ENCODE measurements around the gene TNP2.

TNP2 gene

DNA sequence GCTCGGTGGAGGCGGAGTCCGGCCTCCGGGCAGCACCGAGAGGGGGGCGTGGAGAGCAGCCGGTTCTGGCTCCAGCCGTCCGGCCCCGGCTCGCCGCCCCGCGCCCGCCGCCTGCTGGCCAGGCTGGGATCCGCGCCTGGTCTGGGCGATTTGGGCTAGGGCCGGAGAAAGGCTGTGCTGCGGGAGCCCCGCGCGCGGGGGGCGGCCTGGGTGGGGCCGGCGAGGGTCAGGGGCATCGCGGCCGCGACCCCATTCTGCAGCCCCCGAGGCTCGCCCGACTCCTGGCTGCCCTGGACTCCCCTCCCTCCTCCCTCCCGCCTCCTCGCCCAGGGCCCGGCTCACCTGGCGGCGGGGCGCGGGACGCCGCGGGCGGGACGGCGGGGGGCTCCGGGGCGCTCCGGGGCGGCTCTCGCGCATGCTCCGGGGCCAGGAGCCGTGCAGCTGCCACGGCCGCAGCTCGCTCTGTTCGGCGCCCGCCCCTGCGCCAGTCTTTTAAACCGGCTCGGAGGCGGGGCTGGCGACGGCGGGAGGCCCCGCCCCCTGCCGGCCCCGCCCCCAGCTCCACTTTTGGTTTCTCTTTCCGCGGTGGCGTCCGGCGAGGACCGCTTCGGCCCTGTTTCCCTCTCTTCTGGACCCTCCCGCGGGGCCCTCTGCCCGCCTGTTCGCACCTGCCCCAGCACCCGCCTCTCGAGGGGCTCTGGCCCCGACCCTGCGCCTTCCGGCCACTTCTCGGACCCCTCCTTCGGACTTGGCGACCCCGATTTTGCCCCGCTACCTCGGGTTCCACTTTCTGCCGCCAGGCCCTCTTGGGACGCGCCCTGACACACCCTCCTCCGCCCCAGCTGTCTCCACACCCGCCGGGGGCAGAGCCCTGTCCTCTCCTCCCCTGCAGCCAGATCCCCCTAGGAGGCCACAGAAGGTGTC is 13.1 kb downstream of the TNP2 start, which contains the start of gene SOCS1:
Gene SOCS1 (minus strand): TSS at position 468 of the 924 bp plus-strand sequence. CDS start 726 bp downstream, outside the sequence.
- DNase-seq = peak; percentile 12 to 35

DNA sequence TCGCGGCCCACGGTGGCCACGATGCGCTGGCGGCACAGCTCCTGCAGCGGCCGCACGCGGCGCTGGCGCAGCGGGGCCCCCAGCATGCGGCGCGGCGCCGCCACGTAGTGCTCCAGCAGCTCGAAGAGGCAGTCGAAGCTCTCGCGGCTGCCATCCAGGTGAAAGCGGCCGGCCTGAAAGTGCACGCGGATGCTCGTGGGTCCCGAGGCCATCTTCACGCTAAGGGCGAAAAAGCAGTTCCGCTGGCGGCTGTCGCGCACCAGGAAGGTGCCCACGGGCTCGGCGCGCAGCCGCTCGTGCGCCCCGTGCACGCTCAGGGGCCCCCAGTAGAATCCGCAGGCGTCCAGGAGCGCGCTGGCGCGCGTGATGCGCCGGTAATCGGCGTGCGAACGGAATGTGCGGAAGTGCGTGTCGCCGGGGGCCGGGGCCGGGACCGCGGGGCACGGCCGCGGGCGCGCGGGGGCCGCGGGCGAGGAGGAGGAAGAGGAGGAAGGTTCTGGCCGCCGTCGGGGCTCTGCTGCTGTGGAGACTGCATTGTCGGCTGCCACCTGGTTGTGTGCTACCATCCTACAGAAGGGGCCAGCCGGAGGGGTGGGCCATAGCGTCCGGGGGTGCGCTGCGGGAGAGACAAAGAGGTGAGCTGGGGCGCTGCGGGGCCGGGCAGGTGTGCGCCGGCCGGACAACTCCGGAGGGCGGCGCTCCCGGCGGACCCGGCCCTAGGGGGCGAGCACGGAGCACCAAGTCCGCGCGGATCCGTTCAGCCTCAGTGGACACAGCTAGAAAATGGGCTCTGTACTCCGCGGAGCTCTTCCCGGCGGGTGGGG is 14.0 kb downstream of the TNP2 start:
- no peak for DNase-seq

DNA sequence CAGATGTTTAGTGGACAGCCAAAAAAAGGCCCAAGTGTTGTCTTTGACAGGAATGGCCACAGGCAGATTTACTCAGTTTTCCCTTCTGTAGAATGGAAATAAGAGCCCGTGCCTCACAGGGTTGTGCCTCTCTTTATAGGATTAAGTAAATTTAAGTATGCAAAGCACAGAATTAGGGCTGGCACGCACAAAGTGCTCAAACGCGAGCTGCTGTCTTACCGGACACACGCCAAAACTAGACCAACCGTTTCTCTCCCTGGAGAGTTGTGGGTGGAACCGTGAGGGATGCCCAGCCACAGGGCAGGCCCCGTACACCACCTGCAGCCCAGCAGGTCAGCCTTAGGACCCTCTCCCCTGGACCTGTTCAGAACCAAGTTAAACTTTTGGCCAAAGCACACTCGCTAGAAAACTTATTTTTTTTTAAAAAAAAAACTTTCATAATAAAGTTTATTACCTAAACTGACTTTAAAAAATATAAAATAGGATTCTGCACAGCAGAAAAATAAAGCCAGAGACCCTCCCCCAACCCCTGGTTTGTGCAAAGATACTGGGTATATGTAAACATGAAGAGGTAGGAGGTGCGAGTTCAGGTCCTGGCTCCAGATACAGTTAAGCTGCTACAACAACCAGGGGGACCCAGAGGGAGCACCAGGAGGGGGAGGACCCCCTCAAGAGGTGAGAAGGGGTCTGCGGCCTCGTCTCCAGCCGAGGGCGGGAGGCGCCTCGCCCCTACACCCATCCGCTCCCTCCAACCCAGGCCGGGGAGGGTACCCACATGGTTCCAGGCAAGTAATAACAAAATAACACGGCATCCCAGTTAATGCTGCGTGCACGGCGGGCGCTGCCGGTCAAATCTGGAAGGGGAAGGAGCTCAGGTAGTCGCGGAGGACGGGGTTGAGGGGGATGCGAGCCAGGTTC is 14.9 kb downstream of the TNP2 start:
- no peak for DNase-seq

DNA sequence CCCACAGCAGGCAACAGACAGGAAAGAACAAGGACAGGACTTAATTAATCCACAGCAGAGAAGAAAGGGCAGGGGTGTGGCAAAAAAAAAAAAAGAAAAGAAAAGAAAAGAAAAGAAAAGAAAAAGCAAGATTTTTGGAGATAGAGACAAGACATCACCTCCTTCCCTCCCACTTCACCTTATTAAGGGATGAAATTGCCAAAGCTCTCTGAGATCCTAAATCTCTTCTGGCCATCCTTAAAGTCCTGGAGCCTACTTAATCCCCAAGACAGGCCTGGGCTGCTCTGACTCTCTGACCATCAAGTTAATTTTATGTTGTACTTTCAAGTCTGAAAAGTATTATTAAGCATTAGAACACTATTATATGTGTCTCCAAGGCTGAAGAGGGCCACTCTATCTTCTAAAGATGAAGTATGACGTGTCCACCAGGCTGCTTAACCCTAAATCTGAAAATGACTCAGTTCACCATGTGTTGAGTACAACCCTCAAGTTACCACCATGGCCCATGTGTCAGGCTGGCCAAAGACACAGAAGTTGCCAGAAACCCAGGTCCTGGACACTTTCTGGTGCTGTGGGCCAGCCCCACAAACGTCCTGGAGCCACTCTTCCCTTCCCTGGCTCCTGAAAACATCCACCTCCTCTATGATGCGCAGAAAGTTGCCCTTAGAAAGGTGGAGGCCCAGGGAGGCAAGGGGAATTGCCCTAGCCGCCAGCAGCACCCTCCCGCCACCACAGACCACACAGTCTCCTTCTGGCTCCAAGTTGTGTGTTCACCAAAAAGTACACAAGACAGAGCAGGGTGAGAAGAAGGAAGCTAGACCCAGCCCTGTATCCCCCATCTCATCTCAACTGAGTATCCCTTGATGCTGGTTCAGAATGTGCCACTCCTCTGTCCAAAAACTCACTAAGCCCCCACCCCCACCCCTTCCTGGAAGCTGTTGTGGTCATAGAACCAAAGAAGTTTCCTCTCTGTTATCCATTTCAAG is 15.8 kb downstream of the TNP2 start:
- no peak for DNase-seq

DNA sequence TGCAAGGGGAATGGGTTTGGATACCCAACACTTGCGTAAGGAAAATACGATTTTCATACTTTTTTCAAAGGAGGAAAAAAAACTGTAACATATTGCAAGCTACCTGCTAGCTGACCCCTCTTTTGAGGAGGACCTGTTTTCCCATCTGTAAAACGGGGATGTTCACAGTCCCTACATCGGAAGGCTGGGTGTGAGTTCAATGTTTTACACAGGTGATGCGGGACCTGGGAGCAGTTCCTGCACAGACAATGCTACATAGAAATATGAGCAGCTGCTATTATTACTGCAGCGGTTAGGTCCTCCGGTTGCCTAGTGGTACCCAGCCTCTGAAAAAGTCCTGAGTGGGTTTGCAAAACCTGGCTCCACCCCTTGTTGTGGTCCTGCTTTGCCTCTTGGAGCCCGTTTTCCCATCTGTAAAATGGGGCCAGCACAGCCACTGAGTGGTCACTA is 16.6 kb downstream of the TNP2 start:
- no peak for DNase-seq

DNA sequence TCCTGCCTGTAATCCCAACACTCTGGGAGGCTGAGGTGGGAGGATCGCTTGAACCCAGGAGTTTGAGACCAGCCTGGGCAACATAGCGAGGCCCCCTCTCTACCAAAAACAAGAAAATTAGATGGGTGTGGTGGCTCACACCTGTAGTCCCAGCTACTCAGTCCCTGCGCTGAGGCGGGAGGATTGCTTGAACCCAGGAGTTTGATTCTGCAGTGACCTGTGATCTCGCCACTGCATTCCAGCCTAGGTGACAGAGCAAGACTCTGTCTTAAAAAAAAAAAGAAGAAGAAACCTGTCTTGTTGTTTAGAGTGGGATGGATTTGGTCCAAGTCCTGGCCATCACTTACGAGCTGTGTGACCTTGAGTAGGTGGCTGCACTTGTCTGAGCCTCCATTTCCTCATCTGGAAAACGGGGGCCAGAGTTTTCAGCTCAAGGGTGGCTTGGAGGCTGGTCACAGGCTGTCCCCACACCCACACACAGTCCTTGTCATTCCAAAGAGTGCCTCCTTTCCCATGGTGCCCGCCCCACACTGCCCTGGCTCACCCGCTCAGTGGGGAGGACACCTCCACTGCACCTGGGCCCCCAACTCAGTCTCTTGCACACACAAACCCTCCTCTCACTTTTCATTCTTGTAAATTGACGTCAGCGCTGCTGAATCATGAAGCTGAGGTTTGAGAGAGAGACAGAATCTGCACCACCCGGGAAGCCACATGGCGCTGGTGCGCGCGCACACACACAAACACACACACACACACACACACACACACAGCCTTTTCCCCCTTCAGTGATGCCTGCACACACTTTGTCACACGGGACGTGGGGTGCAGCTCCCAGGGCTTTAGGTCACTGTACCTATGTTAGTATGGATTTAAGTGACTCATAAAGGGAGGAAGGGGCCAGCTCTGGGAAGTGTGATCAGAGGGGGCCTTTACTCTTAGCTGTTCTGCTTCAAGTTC is 17.3 kb downstream of the TNP2 start:
- peak in 1 of 2 experiments; percentile 1 for DNase-seq

DNA sequence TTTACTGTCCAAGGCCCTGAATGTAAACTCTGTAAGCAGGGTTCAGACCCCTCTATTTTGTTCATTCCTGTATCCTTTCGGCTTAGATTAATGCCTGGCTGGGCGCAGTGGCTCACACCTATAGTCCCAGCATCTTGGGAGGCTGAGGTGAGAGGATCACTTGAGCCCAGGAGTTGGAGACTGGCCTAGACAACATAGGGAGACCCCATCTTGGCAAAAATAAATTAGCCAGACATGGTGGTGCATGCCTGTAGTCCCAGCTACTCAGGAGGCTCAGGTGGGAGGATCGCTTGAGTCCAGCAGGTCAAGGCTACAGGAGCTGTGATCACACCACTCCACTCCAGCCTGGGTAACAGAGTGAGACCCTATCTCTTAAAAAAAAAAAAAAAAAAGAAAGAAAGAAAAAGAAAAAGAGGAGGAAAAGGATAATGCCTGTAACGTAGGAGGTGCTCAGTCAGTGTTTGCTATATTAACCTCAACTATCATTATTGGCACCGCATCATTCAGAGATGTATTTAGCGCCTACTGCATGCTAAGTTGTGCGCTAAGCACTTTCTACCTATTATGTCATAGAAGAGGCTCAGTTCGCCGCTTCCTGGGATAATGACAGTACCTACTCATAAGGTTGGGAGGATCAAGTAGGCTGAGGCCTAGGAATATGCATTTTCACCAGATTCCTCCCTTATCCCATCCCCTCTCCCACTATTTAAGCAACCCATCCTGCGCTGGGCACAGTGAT is 18.2 kb downstream of the TNP2 start:
- no peak for DNase-seq

DNA sequence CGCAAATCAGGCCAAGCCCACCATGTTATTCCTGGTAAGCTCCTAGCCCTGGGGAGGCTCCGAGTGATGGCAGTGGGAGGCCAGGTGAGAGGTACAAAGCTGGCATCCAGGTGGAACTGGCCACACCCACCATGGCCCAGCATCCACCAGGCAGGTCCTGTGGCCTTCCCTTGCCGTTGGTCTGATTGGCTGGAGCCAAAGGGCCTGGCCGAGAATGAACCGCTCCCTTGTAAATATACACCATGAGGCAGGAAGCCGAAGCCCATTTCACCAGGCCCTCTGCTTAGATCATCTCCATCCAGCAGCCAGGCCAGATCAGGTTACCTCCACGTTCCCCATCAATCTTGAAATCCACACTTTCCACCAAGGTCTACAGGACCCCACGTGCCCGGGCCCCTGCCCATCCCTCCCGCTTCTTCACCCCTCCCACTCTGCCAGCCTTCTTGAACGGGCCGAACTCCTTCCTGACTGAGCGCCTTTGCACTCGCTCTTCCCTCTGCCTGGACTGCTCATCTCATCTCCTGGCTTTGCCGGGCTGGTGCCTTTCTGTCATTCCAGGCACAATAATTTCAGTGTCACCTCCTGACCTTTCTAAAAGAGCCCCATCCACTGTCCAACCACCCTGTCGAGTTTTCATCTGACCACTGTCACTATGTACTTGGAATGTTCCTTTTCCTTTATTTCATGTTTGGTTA is 18.9 kb downstream of the TNP2 start:
- no peak for DNase-seq

DNA sequence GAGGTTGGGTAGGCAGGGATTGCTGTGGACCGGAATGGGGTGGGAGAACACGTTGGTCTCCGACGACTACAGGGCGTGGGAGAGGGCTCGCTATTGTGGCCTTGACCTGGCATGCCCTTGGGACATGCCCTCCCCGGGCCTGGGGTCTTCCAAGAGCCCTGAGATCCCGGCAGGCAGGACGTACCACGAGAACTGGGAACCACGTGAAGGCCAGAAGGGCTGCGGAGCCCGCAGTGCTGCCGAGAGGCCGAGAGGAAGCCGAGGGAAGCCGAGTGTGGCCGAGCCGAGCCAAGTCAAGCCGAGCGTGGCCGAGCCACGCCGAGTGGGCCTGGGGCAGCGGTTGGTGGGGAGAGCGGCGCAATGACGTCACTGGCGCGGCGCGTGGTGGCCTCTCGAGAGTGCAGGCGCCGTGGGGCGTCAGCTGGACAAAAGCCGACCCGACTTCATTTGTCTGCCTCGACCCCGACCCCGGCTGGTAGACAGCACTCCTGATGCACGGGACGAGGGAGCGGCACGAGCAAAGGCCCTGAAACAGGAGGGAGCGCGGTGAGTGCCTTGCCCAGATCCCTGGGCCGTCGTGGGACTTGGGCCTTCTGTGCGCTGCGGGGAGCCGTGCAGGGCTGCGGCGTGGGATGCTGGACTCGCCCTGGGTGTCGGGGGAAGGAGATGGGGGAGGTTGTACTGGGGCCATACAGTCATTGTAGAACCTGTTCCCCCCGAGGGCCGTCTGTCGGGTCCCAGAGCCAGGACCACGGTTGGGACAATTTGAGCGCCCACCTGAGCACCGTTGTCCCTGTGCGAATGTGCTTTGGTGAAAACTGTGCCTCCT is 19.7 kb downstream of the TNP2 start:
- DNase-seq = no peak

DNA sequence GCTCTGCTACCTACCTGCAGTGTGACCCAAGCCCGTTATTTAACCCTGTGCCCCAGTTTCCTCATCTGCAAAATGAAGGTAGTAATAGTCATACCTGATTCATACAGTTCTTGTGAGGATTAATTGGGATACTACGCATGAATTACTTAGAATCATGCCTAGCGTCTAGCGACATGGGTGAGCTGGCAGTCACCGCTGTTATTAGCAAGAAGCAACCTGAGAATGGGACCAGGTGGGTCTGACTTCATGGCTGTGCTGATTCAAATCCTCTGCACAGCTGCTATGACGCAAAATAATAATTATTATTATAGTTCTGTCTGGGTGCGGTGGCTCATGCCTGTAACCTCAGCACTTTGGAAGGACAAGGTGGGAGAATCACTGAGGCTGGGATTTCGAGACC is 21.0 kb downstream of the TNP2 start:
- no peak for DNase-seq

DNA sequence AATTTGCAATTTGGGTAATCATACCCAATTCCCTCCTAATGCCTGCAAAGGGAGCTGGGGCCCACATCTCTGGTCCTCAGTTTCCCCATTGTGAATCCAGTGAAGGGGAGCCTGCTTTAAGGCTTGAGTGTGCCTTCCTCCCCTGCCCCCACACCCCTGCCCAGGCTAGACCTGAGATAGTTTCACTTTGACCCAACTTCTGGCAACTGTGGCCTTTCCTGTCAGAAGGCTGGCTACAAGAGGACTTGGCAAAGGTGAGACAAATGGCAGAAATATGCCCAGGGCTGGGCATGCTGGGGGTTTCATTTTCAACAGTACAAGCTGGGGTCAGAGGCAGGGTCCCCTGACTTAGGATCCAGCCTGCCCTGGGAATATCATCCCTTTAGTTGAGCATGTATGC is 23.1 kb downstream of the TNP2 start:
- no peak for DNase-seq

DNA sequence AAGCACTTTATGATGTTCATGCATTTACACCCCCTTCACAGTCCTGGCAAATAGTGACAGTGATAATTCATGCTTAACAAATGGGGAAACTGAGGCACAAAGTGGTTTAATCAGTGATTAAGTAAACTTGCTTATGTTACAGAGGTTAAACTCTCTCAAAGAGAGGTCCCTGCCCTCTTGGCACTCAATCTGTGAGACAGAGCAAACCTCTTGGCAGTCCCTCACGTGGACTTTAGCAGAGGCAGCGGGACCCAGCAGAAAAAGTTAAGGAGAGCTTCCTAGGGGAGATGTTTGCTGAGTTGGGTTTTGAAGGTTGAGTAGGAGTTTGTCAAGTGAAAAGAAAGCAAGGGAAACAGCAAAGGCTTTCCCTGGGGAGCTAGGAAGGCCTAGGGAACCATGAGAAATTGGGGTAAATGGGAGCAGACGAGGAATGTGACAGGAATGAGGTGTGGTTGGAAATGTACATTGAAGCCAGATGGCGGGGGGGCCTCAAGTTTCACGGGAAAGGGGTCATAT is 23.8 kb downstream of the TNP2 start:
- DNase-seq = no peak

DNA sequence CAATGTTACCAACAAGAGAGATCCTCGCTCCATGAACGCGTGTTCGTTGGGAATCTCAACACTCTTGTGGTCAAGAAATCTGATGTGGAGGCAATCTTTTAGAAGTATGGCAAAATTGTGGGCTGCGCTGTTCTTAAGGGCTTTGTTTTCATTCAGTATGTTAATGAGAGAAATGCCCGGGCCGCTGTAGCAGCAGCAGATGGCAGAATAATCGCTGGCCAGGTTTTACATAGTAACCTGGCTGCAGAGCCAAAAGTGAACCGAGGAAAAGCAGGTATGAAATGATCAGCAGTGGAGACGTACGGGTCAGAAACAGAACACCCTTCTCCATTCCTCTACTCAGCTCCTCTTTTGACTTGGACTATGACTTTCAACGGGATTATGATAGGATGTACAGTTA is 26.5 kb downstream of the TNP2 start:
- DNase-seq = no peak

DNA sequence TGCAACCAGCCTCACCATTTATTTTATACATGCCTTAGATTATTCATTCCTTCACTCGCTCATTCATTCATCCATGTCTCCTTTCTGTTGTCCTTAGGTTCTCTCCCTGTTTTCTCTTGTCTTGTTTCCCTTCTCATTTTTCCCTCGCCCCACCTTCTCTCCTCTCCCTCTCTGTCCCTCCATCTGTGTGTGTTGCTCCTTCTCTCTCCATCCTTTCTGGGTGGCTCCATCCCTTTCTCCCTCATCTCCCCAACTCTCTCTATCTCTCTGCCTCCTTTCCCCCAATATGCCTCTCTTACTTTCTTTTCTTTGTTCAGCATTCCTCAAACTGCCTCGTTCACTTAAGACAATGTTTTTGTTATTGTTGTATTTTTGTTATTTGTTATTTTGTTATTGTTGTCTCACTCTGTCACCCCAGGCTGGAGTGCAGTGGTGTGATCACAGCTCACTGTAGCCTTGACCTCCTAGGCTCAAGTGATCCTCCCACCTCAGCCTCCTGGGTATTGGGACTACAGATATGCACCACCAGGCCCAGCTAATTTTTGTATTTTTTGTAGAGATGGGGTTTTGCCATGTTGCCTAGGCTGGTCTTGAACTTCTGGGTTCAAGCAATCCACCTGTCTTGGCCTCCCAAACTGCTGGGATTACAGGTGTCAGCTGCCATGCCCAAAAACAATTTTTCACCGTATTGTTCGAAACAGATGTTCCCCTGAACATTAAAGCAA is 27.5 kb downstream of the TNP2 start:
- no peak for DNase-seq

DNA sequence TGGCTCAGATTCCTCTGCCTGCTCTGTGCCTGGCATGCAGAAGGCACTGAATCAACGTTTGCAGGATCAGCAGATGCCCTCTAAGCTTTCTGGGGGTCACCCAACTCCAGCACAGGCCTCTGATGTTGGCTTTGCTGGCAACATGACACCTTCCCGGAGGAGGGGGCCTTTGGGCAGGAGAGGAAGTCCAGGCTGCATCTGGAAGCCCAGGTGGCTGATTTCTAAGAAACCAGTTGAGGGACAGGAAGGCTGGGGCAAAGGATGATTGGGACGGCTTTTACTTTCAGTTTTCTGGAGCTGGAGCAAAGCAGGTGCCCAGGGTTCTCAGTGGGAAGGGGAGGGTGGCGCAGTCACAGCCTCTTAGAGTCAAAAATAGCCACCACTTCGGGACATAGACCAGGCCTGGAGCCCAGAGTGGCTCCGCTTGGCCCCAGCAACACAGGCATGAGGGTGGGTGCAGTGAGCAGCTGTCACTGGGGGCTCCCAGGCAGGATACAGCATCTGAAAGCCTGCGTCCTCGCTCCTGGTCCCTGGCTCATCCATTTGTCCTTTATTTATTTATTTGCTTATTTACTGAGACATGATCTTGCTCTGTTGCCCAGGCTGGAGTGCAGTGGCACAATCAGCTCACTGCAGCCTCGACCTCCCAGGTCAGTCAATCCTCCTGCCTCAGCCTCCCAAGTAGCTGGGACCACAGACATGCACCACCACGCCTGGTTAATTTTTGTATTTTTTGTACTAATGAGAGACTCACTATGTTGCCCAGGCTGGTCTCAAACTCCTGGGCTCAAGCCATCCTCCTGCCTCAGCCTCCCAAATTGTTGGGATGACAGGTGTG is 28.3 kb downstream of the TNP2 start:
- DNase-seq = no peak

Data from Kasumi-1 (cell line).